Measurements from ENCODE around the gene C10orf53.
"Not testable (repeated sequence)": the region's sequence is repeated elsewhere in the genome, so short reads cannot be mapped to it uniquely, and the experiment has no call there.

The C10orf53 gene

GRCh38 chr10:49652421-49653272 lies 26.8 kb upstream of the C10orf53 start:
- no peak for DNase-seq

- DNase-seq = no peak
These were observed 26.1 kb upstream of the C10orf53 start for GRCh38 chr10:49653273-49653929.

DNA sequence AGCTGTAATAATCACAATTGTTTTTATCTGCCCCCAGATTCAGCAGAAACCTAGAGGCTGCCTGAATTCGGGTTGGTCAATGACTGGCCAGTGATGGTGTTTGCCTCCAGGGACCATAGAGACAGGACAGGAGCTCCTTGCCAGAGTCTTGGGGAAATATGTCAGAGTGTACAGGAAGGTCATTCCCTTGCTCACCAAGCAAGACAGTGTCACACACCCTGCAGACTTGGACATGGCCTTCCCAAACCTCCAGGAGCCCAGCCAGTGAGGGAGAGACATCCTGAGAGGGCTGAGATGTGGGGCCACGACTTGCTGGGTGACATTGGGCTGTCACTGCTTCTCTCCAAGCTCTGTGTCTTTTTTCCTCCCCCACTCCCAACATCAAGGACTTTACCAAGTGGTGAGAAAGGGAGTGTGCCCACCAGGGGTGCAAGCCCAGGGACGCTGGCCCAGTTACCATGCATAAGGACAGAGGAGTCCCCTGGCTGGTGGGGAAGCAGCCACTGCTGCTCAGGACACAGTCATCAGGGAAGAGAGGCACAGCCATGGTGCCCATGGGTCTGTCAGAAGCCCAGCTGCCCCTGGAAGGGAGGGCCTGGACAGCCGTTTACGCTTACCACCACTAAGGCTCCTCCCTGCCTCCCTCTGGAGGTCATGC lies 25.3 kb upstream of the C10orf53 start:
- DNase-seq = no peak

- no peak for DNase-seq
These were observed 24.4 kb upstream of the C10orf53 start for GRCh38 chr10:49655099-49655498.

- no peak for DNase-seq
These were observed 22.5 kb upstream of the C10orf53 start for GRCh38 chr10:49656845-49657493.

GRCh38 chr10:49657606-49658005 lies 21.8 kb upstream of the C10orf53 start:
- no peak for DNase-seq

GRCh38 chr10:49661140-49661856 lies 18.2 kb upstream of the C10orf53 start:
- no peak for DNase-seq

GRCh38 chr10:49662169-49662830 lies 17.2 kb upstream of the C10orf53 start:
- DNase-seq = no peak

DNA sequence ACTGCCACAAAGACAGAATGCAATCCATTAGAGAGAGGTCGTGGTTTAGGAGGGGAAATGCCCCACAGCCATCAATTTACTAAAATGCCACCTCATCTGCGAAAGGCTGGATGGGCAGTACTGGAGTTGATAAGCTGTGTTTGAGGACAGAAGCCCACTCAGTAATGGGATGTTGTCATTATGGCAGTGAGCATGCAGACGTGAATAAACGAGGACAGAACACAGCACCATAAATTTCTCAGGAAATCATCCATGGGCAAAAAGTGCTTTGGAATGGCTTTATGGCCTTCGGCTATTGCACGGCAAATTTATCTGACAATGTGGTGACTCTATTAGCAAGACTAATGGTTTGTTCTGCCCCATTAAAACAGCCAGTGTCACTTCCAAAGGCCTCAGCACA lies 15.9 kb upstream of the C10orf53 start:
- no peak for DNase-seq

- no peak for DNase-seq
These were observed 15.2 kb upstream of the C10orf53 start for GRCh38 chr10:49664006-49664841.

DNA sequence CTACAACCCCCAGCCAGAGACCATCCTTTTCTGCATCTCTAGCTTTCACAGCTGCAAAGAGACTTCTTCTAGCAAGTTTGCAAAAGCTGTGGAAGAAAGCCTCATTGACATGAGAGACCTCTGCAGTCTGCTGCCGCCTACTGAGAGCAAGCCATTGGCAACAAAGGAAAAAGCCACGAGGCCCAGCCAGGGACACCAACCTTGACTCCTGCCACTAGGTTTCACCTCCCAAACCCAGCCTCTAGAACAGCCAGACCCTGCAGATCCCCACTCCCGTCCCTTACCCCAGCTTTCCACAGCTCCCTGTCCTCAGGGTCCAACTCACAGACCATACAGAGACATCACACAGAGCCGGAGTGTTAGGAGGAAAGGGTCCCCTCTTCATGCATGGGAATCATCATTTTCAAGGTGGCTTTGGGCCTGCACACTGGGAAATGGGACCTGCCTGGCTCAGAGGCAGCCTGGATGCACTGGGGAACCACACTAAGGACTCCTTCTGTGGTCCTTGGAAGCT lies 14.6 kb upstream of the C10orf53 start:
- no peak for DNase-seq

GRCh38 chr10:49666054-49666615 lies 13.3 kb upstream of the C10orf53 start:
- no peak for DNase-seq

DNA sequence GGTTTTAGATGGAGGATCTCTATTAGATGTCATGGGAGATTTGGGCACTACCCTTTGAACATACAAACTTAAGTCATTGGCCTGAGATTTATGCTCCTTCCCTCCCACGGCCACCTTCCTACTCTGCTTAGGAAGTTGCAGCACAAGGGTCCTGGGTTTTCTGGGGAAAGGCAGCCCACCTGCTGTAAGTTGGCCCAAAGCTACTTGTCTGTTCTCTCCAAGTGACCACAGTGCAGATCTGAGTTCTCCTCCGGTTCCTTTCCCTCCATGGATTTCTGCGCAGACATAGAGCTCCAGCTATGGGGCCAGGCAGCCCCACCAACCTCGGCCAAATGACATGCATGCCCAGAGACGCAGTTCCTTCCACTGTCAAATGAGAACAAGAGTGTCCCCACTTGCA lies 12.8 kb upstream of the C10orf53 start:
- no peak for DNase-seq

DNA sequence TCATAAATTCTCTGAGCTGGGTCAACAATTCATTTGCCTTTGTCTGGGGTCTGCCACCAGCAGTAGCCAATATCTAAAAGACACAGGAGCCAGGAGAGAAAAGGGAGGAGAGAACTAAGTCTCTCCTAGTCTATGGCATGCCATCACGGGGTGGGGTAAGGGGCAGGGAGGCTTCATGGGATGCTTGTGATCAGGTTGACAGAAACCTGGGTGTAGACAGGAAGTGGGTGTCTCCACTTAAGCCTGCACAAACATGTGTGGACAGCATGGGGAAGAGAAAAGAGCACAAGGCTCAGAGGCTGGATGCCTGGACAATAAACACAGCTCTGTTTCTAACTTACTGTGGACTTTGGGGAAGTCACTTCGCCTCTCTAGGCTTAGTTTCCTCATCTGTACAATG lies 11.5 kb upstream of the C10orf53 start:
- no peak for DNase-seq

DNA sequence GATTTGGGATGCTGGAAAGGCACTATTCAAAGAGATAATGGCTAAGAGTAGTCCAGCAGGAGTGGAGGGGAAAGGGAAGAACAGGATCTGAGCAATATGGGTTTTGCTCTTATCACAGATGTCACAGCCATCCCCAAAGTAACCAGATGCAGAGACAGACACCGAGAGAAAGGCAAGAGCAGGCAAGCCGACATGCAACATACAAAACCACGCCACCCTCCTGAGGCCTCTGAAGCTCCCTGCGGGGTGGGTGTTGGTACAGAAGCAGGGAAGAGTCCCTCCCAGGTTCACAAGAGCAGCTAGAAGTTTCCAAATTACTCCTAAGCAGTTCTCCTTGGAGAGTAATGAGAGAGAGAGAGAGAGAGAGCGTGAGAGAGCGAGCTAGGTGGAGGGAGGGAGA lies 10.8 kb upstream of the C10orf53 start:
- no peak for DNase-seq

DNA sequence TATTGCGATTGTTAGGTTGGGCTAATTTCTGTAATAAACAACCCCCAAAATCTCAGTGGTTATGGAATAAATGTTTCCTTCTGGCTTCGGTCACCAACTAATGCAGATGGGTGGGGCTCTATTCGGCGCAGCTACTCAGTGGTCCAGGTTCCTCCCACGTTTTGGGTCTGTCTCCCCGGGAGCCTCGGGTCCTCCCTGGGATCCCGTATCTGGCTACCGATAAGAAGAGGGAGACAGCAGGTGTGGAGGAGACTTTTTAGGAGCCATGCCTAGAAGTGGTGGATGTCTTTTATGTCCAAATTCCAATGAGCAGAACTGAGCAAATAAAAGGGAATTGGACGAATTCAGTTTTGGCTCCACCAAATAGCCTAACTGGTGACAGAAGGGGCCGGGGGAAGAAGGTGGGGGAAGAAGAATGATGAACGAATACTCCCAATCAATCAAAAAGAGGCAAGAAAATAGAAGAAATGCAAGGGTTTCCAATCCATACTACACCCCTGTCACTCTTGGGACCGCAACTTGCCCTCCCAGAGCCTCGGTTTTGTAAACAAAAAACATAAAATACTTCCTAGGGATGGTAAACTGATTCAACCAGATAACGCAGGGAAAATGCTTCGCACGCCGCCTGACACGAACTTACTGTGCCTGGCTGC lies 498 bp upstream of the C10orf53 start:
- no peak for DNase-seq

GRCh38 chr10:49682449-49682848 lies 3.0 kb downstream of the C10orf53 start:
- DNase-seq = not testable (repeated sequence)

DNA sequence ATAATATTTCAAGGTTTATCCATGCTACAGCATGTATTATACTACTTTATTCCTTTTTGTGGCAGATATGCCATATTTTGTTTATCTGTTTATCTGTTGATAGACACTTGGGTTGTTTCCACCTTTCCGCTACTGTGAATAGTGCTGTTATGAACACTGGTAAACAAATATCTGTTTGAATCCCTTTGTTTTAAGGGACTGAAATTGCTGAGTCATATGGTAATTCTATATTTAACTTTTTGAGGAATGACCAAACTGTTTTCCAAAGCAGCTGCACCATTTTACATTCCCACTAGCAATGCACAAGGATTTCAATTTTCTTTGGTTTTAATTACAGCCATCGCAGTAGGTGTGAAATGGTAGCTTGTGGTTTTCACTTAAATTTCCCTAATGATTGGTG lies 3.4 kb downstream of the C10orf53 start:
- DNase-seq = no peak

- no peak for DNase-seq
These were observed 7.2 kb downstream of the C10orf53 start for GRCh38 chr10:49686651-49687050.

DNA sequence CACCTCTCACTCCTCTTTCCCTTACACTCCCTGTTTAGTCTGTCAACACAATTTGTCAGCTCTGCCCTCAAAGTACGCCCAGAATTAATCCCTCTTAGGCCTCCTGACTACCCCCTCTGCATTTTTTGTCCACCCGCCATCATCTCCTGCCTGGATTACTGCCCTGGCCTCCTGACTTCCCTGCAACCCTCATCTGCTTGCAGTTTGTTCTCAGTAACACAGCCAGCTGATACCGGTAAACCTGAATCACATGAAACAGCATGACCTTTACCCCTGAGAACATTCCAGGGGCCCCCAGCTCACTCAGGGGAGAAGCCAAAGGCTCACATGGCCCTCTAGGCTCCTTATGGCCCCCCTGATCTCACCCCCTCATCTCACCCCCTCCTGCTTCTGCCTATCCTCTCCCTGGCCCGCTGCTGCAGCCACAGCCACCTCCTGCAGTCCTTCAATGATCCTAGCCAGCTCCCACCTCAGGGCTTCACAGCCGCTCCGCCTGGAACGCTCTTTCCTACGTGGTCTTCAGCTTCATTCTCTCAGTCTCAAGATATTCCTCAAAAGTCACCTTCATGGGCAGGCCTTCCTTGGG lies 8.9 kb downstream of the C10orf53 start:
- DNase-seq = no peak

Measured in GOT3 (cell line).